Peyer's patch (tissue), 4 donors: ENCODE data around the gene TSPEAR. TPM values are rescaled to one million over a fixed set of nuclear protein-coding genes. Genes with fewer than 3 reads are reported as not detected.

Experiments used
- DNase-seq, 3 donors: peaks; one replicate each; pipeline ENCODE4 v3.0.0-alpha.2; 2017 to 2019
- H3K27ac ChIP-seq, 4 donors: fragments of 200-600 bp; sonication (generic); one replicate each; pipeline ENCODE4 v1.5.1; 2016 to 2019
- H3K27me3 ChIP-seq, 2 donors: fragments of 200-600 bp; sonication (generic); one replicate each; pipeline ENCODE4 v1.5.1; 2019
- H3K36me3 ChIP-seq, 3 donors: fragments of 200-600 bp; sonication (generic); one replicate each; pipeline ENCODE4 v1.5.1; 2016 to 2019
- H3K4me1 ChIP-seq, 4 donors: fragments of 200-600 bp; sonication (generic); one replicate each; pipeline ENCODE4 v1.5.1; 2016 to 2019
- H3K4me3 ChIP-seq, 4 donors: fragments of 200-600 bp; sonication (generic); 1 replicate in 3 of 4; 2 replicates in 1 of 4; pipeline ENCODE4 v1.5.1; 2016 to 2019; ENCODE audit warnings: mild to moderate bottlenecking in 1 of 4
- H3K9me3 ChIP-seq, 4 donors: fragments of 200-600 bp; sonication (generic); one replicate each; pipeline ENCODE4 v1.5.1; 2016 to 2019; ENCODE audit warnings: mild to moderate bottlenecking in 1 of 4
- CTCF ChIP-seq, 6 experiments: fragments of 450-650 bp in 4 of 6; fragments of 200-600 bp in 2 of 6; sonication (generic) in 1 of 6; IDR thresholded peaks; one replicate each; pipeline ENCODE4 v1.5.1; 2017 to 2019; ENCODE audit warnings: antibody characterized with exemption in 6 of 6, mild to moderate bottlenecking in 3 of 6, moderate library complexity in 1 of 6
- POLR2A ChIP-seq, 2 donors: fragments of 450-650 bp; IDR thresholded peaks; one replicate each; pipeline ENCODE4 v1.5.1; 2017; ENCODE audit warnings: antibody characterized with exemption in 2 of 2, mild to moderate bottlenecking in 2 of 2, moderate library complexity in 2 of 2
- total RNA-seq, 4 donors: library from RNA; depleted of rRNA; stranded (reverse); fragments of >200 nt; gene quantifications; one replicate each; pipeline ENCODE4 v1.1.0, GENCODE V29; 2016

TSPEAR gene
- total RNA-seq, 4 donors from 2014 or later = 0.47 TPM; not detected in 3

GRCh38 chr21:44522753-44523204 lies 188.6 kb downstream of the TSPEAR start:
- TF ChIP-seq CTCF (IDR thresholded peaks at IDR 0.05) = no peak
- no peak for TF ChIP-seq POLR2A (IDR thresholded peaks at IDR 0.05)
- Histone ChIP-seq H3K4me3 (no peak overlapping the region), H3K27me3 (no peaks in the 10 kb centered on the region), H3K36me3 (no peaks in the 10 kb centered on the region), H3K27ac (no peak overlapping the region), H3K4me1 (no peaks in the 10 kb centered on the region), H3K9me3 (no peaks in the 10 kb centered on the region)
- DNase-seq = peak in 1 of 3 donors; percentile 40

- TF ChIP-seq CTCF (IDR thresholded peaks at IDR 0.05) (no peak), POLR2A (IDR thresholded peaks at IDR 0.05) (no peak)
- Histone ChIP-seq H3K4me3 (no peak overlapping the region), H3K36me3 (no peaks in the 10 kb centered on the region), H3K27me3 (no peaks in the 10 kb centered on the region), H3K9me3 (no peaks in the 10 kb centered on the region), H3K27ac (no peak overlapping the region), H3K4me1 (no peaks in the 10 kb centered on the region)
- peak in 2 of 3 donors; percentile 37 to 40 for DNase-seq
These were observed 189.2 kb downstream of the TSPEAR start for GRCh38 chr21:44521928-44522752.

GRCh38 chr21:44521301-44521927 lies 190.0 kb downstream of the TSPEAR start:
- H3K27me3 ChIP-seq = no peaks in the 10 kb centered on the region
- no peak overlapping the region for H3K4me3 ChIP-seq
- TF ChIP-seq CTCF (IDR thresholded peaks at IDR 0.05) (no peak), POLR2A (IDR thresholded peaks at IDR 0.05) (no peak)
- DNase-seq = peak in 1 of 3 donors; percentile 34
- H3K4me1 ChIP-seq = no peaks in the 10 kb centered on the region
- no peaks in the 10 kb centered on the region for H3K36me3 ChIP-seq
- no peaks in the 10 kb centered on the region for H3K9me3 ChIP-seq
- H3K27ac ChIP-seq = no peak overlapping the region

- peak in 2 of 3 donors; percentile 19 to 39 for DNase-seq
These were observed 190.8 kb downstream of the TSPEAR start for GRCh38 chr21:44520326-44521300.

More at GRCh38 chr21:44520326-44521300, 190.8 kb downstream of the TSPEAR start:
- TF ChIP-seq POLR2A (IDR thresholded peaks at IDR 0.05) (no peak), CTCF (IDR thresholded peaks at IDR 0.05) (no peak)
- Histone ChIP-seq H3K9me3 (no peaks in the 10 kb centered on the region), H3K4me1 (no peaks in the 10 kb centered on the region), H3K36me3 (no peaks in the 10 kb centered on the region), H3K27ac (no peak overlapping the region), H3K4me3 (no peak overlapping the region), H3K27me3 (no peaks in the 10 kb centered on the region)
